IMR-90 (cell line): ENCODE data around the gene CACNA1I. TPM values are rescaled to one million over a fixed set of nuclear protein-coding genes. Genes with fewer than 3 reads are reported as not detected.

ENCODE experiments used
- ATAC-seq: fragments of 200-7000 bp; cut with Tn5 transposase; 2 replicates; pipeline ENCODE4 v1.9.1; 2020; ENCODE audit warnings: low read depth, mild to moderate bottlenecking, moderate library complexity
- BruUV-seq: library from RNA; stranded (reverse); fragments of 400-500 nt; replicated peaks from 2 replicates; lab custom pipeline; 2021; lab: Mats Ljungman, UMichigan
- CTCF ChIA-PET: fragments of 300-600 bp; formaldehyde crosslinking; extraction: SDS; loops from one replicate; lab custom pipeline; 2021; ENCODE audit warnings: antibody characterized with exemption; lab: Yijun Ruan, JAX
- POLR2A ChIA-PET: fragments of 300-600 bp; sonication (Branson Sonifier 250); formaldehyde crosslinking; loops from one replicate; lab custom pipeline; 2022; ENCODE audit warnings: antibody characterized with exemption; ENCODE audit not compliant: unreplicated experiment; lab: Charles Lee
- DNase-seq: peaks from one replicate; pipeline ENCODE4 v3.0.0; 2013
- H2AFZ ChIP-seq: replicated peaks from 2 replicates; pipeline ENCODE3; 2013; ENCODE audit warnings: low read length, mild to moderate bottlenecking; ENCODE audit not compliant: poor library complexity
- H2AK5ac ChIP-seq: 2 replicates; pipeline ENCODE4 v1.6.1; 2013; ENCODE audit warnings: low read depth, low read length, inconsistent platforms
- H2AK9ac ChIP-seq: replicated peaks from 2 replicates; pipeline ENCODE3; 2013; ENCODE audit warnings: mild to moderate bottlenecking, low read depth, low read length, moderate library complexity; ENCODE audit not compliant: poor library complexity
- H2BK120ac ChIP-seq: 2 replicates; pipeline ENCODE4 v1.6.1; 2013; ENCODE audit warnings: low read depth, low read length, inconsistent platforms
- H2BK15ac ChIP-seq: 3 replicates; pipeline ENCODE4 v1.6.1; 2013; ENCODE audit warnings: low read depth, low read length, inconsistent platforms
- H2BK20ac ChIP-seq: 2 replicates; pipeline ENCODE4 v1.6.1; 2013; ENCODE audit warnings: low read depth, mild to moderate bottlenecking, inconsistent platforms, low read length, moderate library complexity
- H2BK5ac ChIP-seq: 2 replicates; pipeline ENCODE4 v1.6.1; 2013; ENCODE audit warnings: mild to moderate bottlenecking, low read depth, low read length, inconsistent platforms; ENCODE audit not compliant: poor library complexity, severe bottlenecking
- H3K14ac ChIP-seq: replicated peaks from 2 replicates; pipeline ENCODE4 v1.6.1; 2013; ENCODE audit warnings: low read depth, low read length, inconsistent platforms
- H3K18ac ChIP-seq: 2 replicates; pipeline ENCODE4 v1.6.1; 2013; ENCODE audit warnings: low read depth, low read length, control low read depth
- H3K23ac ChIP-seq: 2 replicates; pipeline ENCODE4 v1.6.1; 2013; ENCODE audit warnings: low read depth, low read length, inconsistent platforms
- H3K27ac ChIP-seq: 2 replicates; pipeline ENCODE4 v1.5.1; 2013; ENCODE audit warnings: mild to moderate bottlenecking, control low read depth, low read length; ENCODE audit not compliant: insufficient read depth
- H3K27me3 ChIP-seq: 2 replicates; pipeline ENCODE4 v1.6.1; 2013; ENCODE audit warnings: low read length; ENCODE audit not compliant: control insufficient read depth, insufficient read depth
- H3K36me3 ChIP-seq: 2 replicates; pipeline ENCODE4 v1.6.1; 2013; ENCODE audit warnings: low read length, mixed read lengths; ENCODE audit not compliant: control insufficient read depth, insufficient read depth
- H3K4ac ChIP-seq: 2 replicates; pipeline ENCODE4 v1.6.1; 2013; ENCODE audit warnings: low read depth, low read length, inconsistent platforms
- H3K4me1 ChIP-seq: 2 replicates; pipeline ENCODE4 v1.6.1; 2013; ENCODE audit warnings: low read length, mixed read lengths; ENCODE audit not compliant: control insufficient read depth, insufficient read depth
- H3K4me2 ChIP-seq: 2 replicates; pipeline ENCODE4 v1.6.1; 2013; ENCODE audit warnings: low read depth, mild to moderate bottlenecking, control low read depth, low read length, moderate library complexity
- H3K4me3 ChIP-seq: 2 replicates; pipeline ENCODE4 v1.5.1; 2013; ENCODE audit warnings: low read depth, mild to moderate bottlenecking, control low read depth, low read length, moderate library complexity; ENCODE audit not compliant: insufficient read depth
- H3K56ac ChIP-seq: 2 replicates; pipeline ENCODE4 v1.6.1; 2013; ENCODE audit warnings: low read length, inconsistent platforms; ENCODE audit not compliant: insufficient read depth; ENCODE audit errors: extremely low read depth
- H3K79me1 ChIP-seq, 2 experiments: 2 replicates each; pipeline ENCODE4 v1.6.1; 2013; ENCODE audit warnings: low read length in 2 of 2, inconsistent platforms in 1 of 2, low read depth in 1 of 2
- H3K9ac ChIP-seq: 2 replicates; pipeline ENCODE4 v1.6.1; 2013; ENCODE audit warnings: low read depth, low read length, control low read depth
- H3K9me1 ChIP-seq: 2 replicates; pipeline ENCODE4 v1.6.1; 2013; ENCODE audit warnings: low read length, inconsistent platforms; ENCODE audit not compliant: insufficient read depth
- H3K9me3 ChIP-seq: 2 replicates; pipeline ENCODE4 v1.6.1; 2013; ENCODE audit warnings: low read length; ENCODE audit not compliant: control insufficient read depth, insufficient read depth
- H4K20me1 ChIP-seq: 2 replicates; pipeline ENCODE4 v1.6.1; 2013; ENCODE audit warnings: low read length, inconsistent platforms; ENCODE audit not compliant: insufficient read depth
- H4K5ac ChIP-seq: 2 replicates; pipeline ENCODE4 v1.6.1; 2013; ENCODE audit warnings: mild to moderate bottlenecking, low read depth, low read length, control low read depth
- H4K8ac ChIP-seq, 2 experiments: 2 replicates each; pipeline ENCODE4 v1.6.1; 2013; ENCODE audit warnings: low read depth in 2 of 2, low read length in 2 of 2, control low read depth in 1 of 2, inconsistent platforms in 1 of 2
- H4K91ac ChIP-seq: 2 replicates; pipeline ENCODE4 v1.6.1; 2013; ENCODE audit warnings: low read depth, low read length, inconsistent platforms; ENCODE audit not compliant: insufficient read depth
- BHLHE40 ChIP-seq: fragments of 150-350 bp; IDR thresholded peaks from 2 replicates; pipeline ENCODE4 v1.6.1; 2016; ENCODE audit warnings: mild to moderate bottlenecking, low read depth, low read length
- CEBPB ChIP-seq: IDR thresholded peaks from 2 replicates; pipeline ENCODE4 v1.6.1; 2012; ENCODE audit warnings: low read depth, low read length, improper control_type of control experiment
- CHD1 ChIP-seq: IDR thresholded peaks from 2 replicates; pipeline ENCODE4 v1.6.1; 2012; ENCODE audit warnings: low read depth, low read length, improper control_type of control experiment
- FOS ChIP-seq: fragments of 150-350 bp; IDR thresholded peaks from 2 replicates; pipeline ENCODE4 v1.6.1; 2016; ENCODE audit warnings: low read depth, low read length
- MAFK ChIP-seq: IDR thresholded peaks from 2 replicates; pipeline ENCODE4 v1.6.1; 2012; ENCODE audit warnings: low read depth, low read length, improper control_type of control experiment
- MXI1 ChIP-seq: IDR thresholded peaks from 2 replicates; pipeline ENCODE4 v1.6.1; 2012; ENCODE audit warnings: low read depth, mild to moderate bottlenecking, low read length, moderate library complexity, borderline replicate concordance
- NFE2L2 ChIP-seq: fragments of 150-350 bp; IDR thresholded peaks from 2 replicates; pipeline ENCODE4 v1.6.1; 2016; ENCODE audit warnings: low read depth, mild to moderate bottlenecking, low read length
- RAD21 ChIP-seq: IDR thresholded peaks from 2 replicates; pipeline ENCODE4 v1.6.1; 2012; ENCODE audit warnings: low read length, improper control_type of control experiment
- RFX5 ChIP-seq: IDR thresholded peaks from 2 replicates; pipeline ENCODE4 v1.8.0; 2012; ENCODE audit warnings: low read depth, mild to moderate bottlenecking, low read length, moderate library complexity
- SMC3 ChIP-seq: fragments of 150-350 bp; IDR thresholded peaks from 2 replicates; pipeline ENCODE4 v1.6.1; 2016; ENCODE audit warnings: low read depth, mild to moderate bottlenecking, antibody characterized with exemption, low read length, moderate library complexity
- whole genome bisulfite sequencing, 2 experiments: methylation state at CpG; one replicate each; pipeline versions ENCODE4 v1.1.5 to v1.1.7; 2013; ENCODE audit warnings: missing lambda C conversion rate in 2 of 2; ENCODE audit not compliant: insufficient read length in 1 of 2; ENCODE audit errors: extremely low coverage in 2 of 2; 5-methylcytosine and 5-hydroxymethylcytosine counted together
- dilution Hi-C: fragments of 300-500 bp; cut with HindIII; formaldehyde crosslinking; loops from one replicate; pipeline ENCODE4 v1.14.3; 2018; ENCODE audit warnings: low sequenced_read_pairs; ENCODE audit not compliant: unreplicated experiment
- in situ Hi-C: fragments of 300-500 bp; cut with MboI; formaldehyde crosslinking; loops from 3 replicates; pipeline ENCODE4 v1.14.3; 2019; ENCODE audit warnings: low sequenced_read_pairs, inconsistent platforms, mixed read lengths
- intact Hi-C: fragments of 100-400 bp; cut with micrococcal nuclease; formaldehyde crosslinking; loops from 2 replicates; pipeline ENCODE4 v1.10.0; 2022
- polyA plus RNA-seq, 3 experiments: library from polyadenylated mRNA; depleted of rRNA; stranded (reverse); fragments of >200 nt; gene quantifications; 2 replicates each; pipeline ENCODE4 v1.2.3, GENCODE V29; 2012; ENCODE audit warnings: low replicate concordance in 1 of 3
- total RNA-seq: library from RNA; depleted of rRNA; stranded (reverse); fragments of >200 nt; gene quantifications from 2 replicates; pipeline ENCODE4 v1.2.3, GENCODE V29; 2012
- TF ChIP-seq, protein P1 (sequence below): conservative IDR thresholded peaks from 2 replicates; pipeline ENCODE4 v1.5.1; 2012; ENCODE audit warnings: mild to moderate bottlenecking, low read depth, low read length, improper control_type of control experiment
- TF ChIP-seq, protein P2 (sequence below): fragments of 150-350 bp; IDR thresholded peaks from 2 replicates; pipeline ENCODE4 v1.6.1; 2017; ENCODE audit warnings: mild to moderate bottlenecking, antibody characterized with exemption, low read length, low read depth

CACNA1I gene
- total and polyA plus RNA-seq, 2 of the 4 experiments (the other 2 are of a cell fraction): under 0.01 to 0.02 TPM

DNA sequence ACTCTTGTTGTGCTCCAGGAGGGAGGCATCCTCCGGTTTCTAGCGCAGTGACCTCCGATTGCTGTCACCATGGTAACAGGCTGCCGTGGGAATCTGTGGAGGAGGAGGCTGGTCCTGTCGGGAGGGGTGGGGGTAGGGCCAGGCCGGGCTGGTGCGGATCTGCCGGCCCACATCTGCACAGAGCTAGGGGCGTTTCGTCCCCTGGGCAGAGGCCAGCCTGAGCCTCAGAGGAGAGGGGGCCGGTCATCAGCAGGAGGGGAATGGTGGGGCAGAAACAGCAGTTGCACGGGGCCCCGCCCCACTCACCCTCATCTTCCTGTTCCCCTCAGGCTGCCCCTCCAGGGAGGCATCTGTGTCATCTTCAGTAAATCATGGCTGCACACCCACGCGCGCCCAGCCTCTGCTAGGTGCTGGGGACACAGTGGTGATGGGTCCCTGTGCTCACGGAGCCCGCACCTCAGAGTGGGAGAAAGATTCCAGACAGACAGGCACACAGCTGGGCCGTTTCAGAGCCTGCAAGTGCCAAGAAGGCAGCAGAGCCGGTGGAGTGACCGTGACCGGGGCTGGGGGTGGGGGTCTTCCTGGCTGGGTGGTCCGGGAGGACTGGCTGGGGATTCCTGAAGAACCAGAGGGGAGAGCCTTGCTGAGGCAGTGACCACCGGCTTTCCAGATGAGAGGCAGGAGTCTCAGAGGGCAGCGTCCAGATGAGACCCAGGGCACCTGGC, 120.5 kb downstream of the CACNA1I start:
- H3K4ac ChIP-seq: no peak overlapping the region
- H3K79me1 ChIP-seq: no peaks in the 10 kb centered on the region
- no peak for DNase-seq
- no peak overlapping the region for H2BK5ac ChIP-seq
- H3K9ac ChIP-seq: no peak overlapping the region
- H3K14ac ChIP-seq: no peak overlapping the region
- no peak overlapping the region for H2AK5ac ChIP-seq
- H3K27ac ChIP-seq: no peak overlapping the region
- dilution Hi-C loops (no loop called here), in situ Hi-C loops (no loop called here), intact Hi-C loops (no loop called here)
- no peak overlapping the region; the same call in 1 of the 2 replicates for H3K4me2 ChIP-seq
- H3K27me3 ChIP-seq: peaks cover 79% of the 10 kb centered on the region
- no peak overlapping the region for H3K23ac ChIP-seq
- no peaks in the 10 kb centered on the region for H3K36me3 ChIP-seq
- no peak overlapping the region for H3K18ac ChIP-seq
- no peak overlapping the region for H4K8ac ChIP-seq
- BruUV-seq: no TSS peak
- peak overlapping the region; percentile 8 for H2AFZ ChIP-seq
- ChIA-PET POLR2A (no interaction called here), CTCF (no interaction called here)
- ATAC-seq: peak; percentile 51
- H2BK120ac ChIP-seq: no peak overlapping the region
- peaks cover 2% of the 10 kb centered on the region; the same call in 1 of the 2 replicates for H3K4me1 ChIP-seq
- no peaks in the 10 kb centered on the region; the same call in 1 of the 2 replicates for H3K9me1 ChIP-seq
- H3K56ac ChIP-seq: no peak overlapping the region
- no peaks in the 10 kb centered on the region for H3K9me3 ChIP-seq
- no peak overlapping the region for H4K5ac ChIP-seq
- H2BK20ac ChIP-seq: no peak overlapping the region
- H4K91ac ChIP-seq: no peak overlapping the region
- no peak overlapping the region for H2BK15ac ChIP-seq
- H3K4me3 ChIP-seq: no peak overlapping the region
- H4K20me1 ChIP-seq: no peaks in the 10 kb centered on the region
- H2AK9ac ChIP-seq: no peak overlapping the region
- WGBS, 2 experiments: 23% methylated on average over 3 of the region's 25 CpGs; no CpG with 5 or more reads in 1 of the 2 experiments
- TF ChIP-seq MAFK (no peak), CEBPB (no peak), FOS (no peak), BHLHE40 (no peak), MXI1 (no peak), RFX5 (no peak), CHD1 (no peak), SMC3 (no peak), RAD21 (no peak), NFE2L2 (no peak)
- TF ChIP-seq, protein P1, sequence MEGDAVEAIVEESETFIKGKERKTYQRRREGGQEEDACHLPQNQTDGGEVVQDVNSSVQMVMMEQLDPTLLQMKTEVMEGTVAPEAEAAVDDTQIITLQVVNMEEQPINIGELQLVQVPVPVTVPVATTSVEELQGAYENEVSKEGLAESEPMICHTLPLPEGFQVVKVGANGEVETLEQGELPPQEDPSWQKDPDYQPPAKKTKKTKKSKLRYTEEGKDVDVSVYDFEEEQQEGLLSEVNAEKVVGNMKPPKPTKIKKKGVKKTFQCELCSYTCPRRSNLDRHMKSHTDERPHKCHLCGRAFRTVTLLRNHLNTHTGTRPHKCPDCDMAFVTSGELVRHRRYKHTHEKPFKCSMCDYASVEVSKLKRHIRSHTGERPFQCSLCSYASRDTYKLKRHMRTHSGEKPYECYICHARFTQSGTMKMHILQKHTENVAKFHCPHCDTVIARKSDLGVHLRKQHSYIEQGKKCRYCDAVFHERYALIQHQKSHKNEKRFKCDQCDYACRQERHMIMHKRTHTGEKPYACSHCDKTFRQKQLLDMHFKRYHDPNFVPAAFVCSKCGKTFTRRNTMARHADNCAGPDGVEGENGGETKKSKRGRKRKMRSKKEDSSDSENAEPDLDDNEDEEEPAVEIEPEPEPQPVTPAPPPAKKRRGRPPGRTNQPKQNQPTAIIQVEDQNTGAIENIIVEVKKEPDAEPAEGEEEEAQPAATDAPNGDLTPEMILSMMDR: no peak
- TF ChIP-seq, protein P2, sequence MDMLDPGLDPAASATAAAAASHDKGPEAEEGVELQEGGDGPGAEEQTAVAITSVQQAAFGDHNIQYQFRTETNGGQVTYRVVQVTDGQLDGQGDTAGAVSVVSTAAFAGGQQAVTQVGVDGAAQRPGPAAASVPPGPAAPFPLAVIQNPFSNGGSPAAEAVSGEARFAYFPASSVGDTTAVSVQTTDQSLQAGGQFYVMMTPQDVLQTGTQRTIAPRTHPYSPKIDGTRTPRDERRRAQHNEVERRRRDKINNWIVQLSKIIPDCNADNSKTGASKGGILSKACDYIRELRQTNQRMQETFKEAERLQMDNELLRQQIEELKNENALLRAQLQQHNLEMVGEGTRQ: no peak
